Kidney (tissue), 14 donors: ENCODE results near the gene SPARCL1. TPM values are rescaled to one million over a fixed set of nuclear protein-coding genes. Genes with fewer than 3 reads are reported as not detected.
A peak's percentile ranks its signal among the peaks of the same experiment; 100 is the strongest.

ENCODE experiments used
- DNase-seq, 5 donors: peaks; one replicate each; pipeline ENCODE4 v3.0.0-alpha.2; 2013 to 2020
- FAIRE-seq: peaks from 2 replicates; lab custom pipeline; 2012; peaks lifted over from hg19 to GRCh38; lab: Jason Lieb, UNC
- H3K27ac ChIP-seq, 2 donors: one replicate each; pipeline ENCODE4 v1.7.0; 2013; ENCODE audit warnings: low read depth in 2 of 2, low read length in 2 of 2, inconsistent platforms in 1 of 2
- H3K27me3 ChIP-seq: one replicate; pipeline ENCODE4 v1.7.1; 2013; ENCODE audit warnings: low read length, inconsistent platforms; ENCODE audit not compliant: control insufficient read depth, insufficient read depth
- H3K36me3 ChIP-seq, 3 donors: one replicate each; pipeline versions ENCODE4 v1.7.0 to v1.7.1; 2013; ENCODE audit warnings: low read length in 3 of 3, control low read depth in 1 of 3, inconsistent platforms in 1 of 3; ENCODE audit not compliant: insufficient read depth in 3 of 3, control insufficient read depth in 2 of 3
- H3K4me1 ChIP-seq, 3 donors: one replicate each; pipeline versions ENCODE4 v1.7.0 to v1.7.1; 2013; ENCODE audit warnings: low read length in 3 of 3, inconsistent platforms in 1 of 3, low read depth in 1 of 3; ENCODE audit not compliant: control insufficient read depth in 2 of 3, insufficient read depth in 2 of 3
- H3K4me3 ChIP-seq, 3 donors: one replicate each; pipeline versions ENCODE4 v1.7.0 to v1.8.1; 2013; ENCODE audit warnings: low read length in 3 of 3, control low read depth in 1 of 3, inconsistent platforms in 1 of 3
- H3K9ac ChIP-seq, 3 donors: one replicate each; pipeline versions ENCODE4 v1.7.0 to v1.7.1; 2013; ENCODE audit warnings: low read length in 3 of 3, control low read depth in 1 of 3, inconsistent platforms in 1 of 3
- H3K9me3 ChIP-seq, 3 donors: one replicate each; pipeline versions ENCODE4 v1.7.0 to v1.7.1; 2013; ENCODE audit warnings: low read length in 3 of 3, control low read depth in 1 of 3, inconsistent platforms in 1 of 3; ENCODE audit not compliant: control insufficient read depth in 2 of 3, insufficient read depth in 1 of 3
- intact Hi-C: fragments of 100-400 bp; cut with DNase I; formaldehyde crosslinking; loops from one replicate; pipeline ENCODE4 v1.11.1; 2022
- polyA plus RNA-seq: library from polyadenylated mRNA; stranded (reverse); fragments of 350-450 nt; fragmentation: Illumina TruSeq; extraction: RNeasy Lipid Tissue Mini Kit (QIAGEN cat#74804); gene quantifications from one replicate; pipeline ENCODE4 v1.2.3, GENCODE V29; 2014; ENCODE audit warnings: low read depth, low replicate concordance; ENCODE audit not compliant: insufficient read depth
- total RNA-seq: library from RNA; stranded (reverse); fragmentation: NEBNext Ultra II Directional; extraction: Animal tissue kit (Norgen Biotek cat#: 25700); gene quantifications from one replicate; pipeline ENCODE4 v1.2.1, GENCODE V29; 2021
- TF ChIP-seq, protein P1 (sequence below): IDR thresholded peaks from 3 replicates; pipeline ENCODE4 v1.5.1; 2012; ENCODE audit warnings: mild to moderate bottlenecking, moderate library complexity, borderline replicate concordance; ENCODE audit not compliant: insufficient read depth; ENCODE audit errors: extremely low read depth
- donor health status: control.
- donor health status: control.
- donor health status: control.
- donor health status: control.
- donor health status: control.
- donor health status: DM: yes; HTN: yes; CAD: no.
- donor health status: Normal renal cell carcinoma (clear cell type).

Gene SPARCL1
- total and polyA plus RNA-seq, 2 donors from 2014 or later: 87.4 to 322 TPM

DNA sequence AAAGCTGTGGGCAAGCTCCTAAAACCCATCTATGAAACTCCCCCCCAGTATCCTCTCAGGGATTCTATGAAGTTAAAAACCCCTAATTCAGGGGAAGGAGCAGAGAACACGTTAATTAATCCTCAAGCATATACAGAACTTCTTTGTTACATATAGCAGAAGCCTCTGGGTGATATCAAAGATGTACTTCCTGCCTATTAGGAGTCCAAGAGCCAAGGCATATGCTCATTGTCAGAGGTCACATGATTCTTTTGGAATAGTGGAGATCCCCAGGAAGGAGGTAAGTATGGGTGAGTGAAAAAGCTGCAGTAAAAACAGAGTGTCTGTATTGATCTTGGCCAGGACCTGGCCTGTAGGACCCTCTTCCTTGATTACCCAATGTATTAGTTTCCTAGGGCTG lies 2.9 kb upstream of the SPARCL1 start:
- no peak for FAIRE-seq
- no peak for DNase-seq
- peaks cover 0 to 10% (median 6%) of the 10 kb centered on the region in 3 donors for H3K4me1 ChIP-seq
- H3K4me3 ChIP-seq: no peak overlapping the region
- no peaks in the 10 kb centered on the region for H3K9me3 ChIP-seq
- TF ChIP-seq, protein P1, sequence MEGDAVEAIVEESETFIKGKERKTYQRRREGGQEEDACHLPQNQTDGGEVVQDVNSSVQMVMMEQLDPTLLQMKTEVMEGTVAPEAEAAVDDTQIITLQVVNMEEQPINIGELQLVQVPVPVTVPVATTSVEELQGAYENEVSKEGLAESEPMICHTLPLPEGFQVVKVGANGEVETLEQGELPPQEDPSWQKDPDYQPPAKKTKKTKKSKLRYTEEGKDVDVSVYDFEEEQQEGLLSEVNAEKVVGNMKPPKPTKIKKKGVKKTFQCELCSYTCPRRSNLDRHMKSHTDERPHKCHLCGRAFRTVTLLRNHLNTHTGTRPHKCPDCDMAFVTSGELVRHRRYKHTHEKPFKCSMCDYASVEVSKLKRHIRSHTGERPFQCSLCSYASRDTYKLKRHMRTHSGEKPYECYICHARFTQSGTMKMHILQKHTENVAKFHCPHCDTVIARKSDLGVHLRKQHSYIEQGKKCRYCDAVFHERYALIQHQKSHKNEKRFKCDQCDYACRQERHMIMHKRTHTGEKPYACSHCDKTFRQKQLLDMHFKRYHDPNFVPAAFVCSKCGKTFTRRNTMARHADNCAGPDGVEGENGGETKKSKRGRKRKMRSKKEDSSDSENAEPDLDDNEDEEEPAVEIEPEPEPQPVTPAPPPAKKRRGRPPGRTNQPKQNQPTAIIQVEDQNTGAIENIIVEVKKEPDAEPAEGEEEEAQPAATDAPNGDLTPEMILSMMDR: no peak
- no peaks in the 10 kb centered on the region for H3K27me3 ChIP-seq
- H3K36me3 ChIP-seq: no peaks in the 10 kb centered on the region
- no peak overlapping the region for H3K9ac ChIP-seq
- intact Hi-C loops: no loop called here
- no peak overlapping the region for H3K27ac ChIP-seq

DNA sequence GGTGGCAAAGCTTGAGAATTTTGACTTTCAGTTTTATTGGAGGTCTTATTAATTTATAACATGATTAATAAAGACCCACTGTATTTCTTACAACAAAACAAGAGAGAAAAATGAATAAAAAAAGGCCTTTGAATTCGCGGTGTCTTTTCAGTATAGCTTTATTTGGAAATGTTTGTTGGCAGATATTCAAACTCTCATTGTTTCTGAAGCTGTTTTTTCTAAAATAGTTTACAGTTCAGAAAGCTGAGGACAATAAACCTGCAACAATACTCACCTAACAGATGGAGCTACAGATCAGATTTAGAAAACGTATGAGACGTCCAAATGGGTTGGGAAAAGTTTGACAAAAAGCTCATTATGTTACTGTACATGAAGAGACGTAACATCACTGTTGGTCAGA lies 2.4 kb upstream of the SPARCL1 start:
- TF ChIP-seq, protein P1: no peak
- Histone ChIP-seq H3K9me3 (no peaks in the 10 kb centered on the region), H3K27me3 (no peaks in the 10 kb centered on the region), H3K4me1 (peaks cover 0 to 13% (median 6%) of the 10 kb centered on the region in 3 donors), H3K27ac (no peak overlapping the region), H3K4me3 (no peak overlapping the region), H3K36me3 (no peaks in the 10 kb centered on the region), H3K9ac (no peak overlapping the region)
- no peak for DNase-seq
- intact Hi-C loops: no loop called here
- FAIRE-seq: peak; percentile 57

- no peak overlapping the region for H3K9ac ChIP-seq
- no peaks in the 10 kb centered on the region for H3K36me3 ChIP-seq
- no peaks in the 10 kb centered on the region for H3K9me3 ChIP-seq
- H3K27ac ChIP-seq: no peak overlapping the region
- H3K27me3 ChIP-seq: no peaks in the 10 kb centered on the region
- intact Hi-C loops: no loop called here
- H3K4me3 ChIP-seq: no peak overlapping the region
- TF ChIP-seq, protein P1: no peak
- DNase-seq (peak in 3 of 5 donors; percentile 12 to 83 (median 38)), FAIRE-seq (no peak)
- peaks cover 0 to 13% (median 10%) of the 10 kb centered on the region in 3 donors for H3K4me1 ChIP-seq
Observed at GRCh38 chr4:87530868-87531267, 1.7 kb upstream of the SPARCL1 start.

- FAIRE-seq (no peak), DNase-seq (no peak)
- H3K9ac ChIP-seq: no peak overlapping the region
- peaks cover 3 to 13% (median 12%) of the 10 kb centered on the region in 3 donors for H3K4me1 ChIP-seq
- no peaks in the 10 kb centered on the region for H3K9me3 ChIP-seq
- TF ChIP-seq, protein P1: no peak
- intact Hi-C loops: no loop called here
- H3K27ac ChIP-seq: peak overlapping the region; percentile 13 to 76
- no peaks in the 10 kb centered on the region for H3K36me3 ChIP-seq
- no peaks in the 10 kb centered on the region for H3K27me3 ChIP-seq
- H3K4me3 ChIP-seq: no peak overlapping the region
Observed at GRCh38 chr4:87530229-87530628, 1.1 kb upstream of the SPARCL1 start.
